HEK293 (cell line): ENCODE data around the gene TNFRSF11A.

Experiments
- CTCF ChIP-seq: fragments of 450-650 bp; formaldehyde crosslinking; IDR thresholded peaks from 2 replicates; pipeline ENCODE4 v1.5.1; 2016; ENCODE audit warnings: missing biosample characterization, missing genetic modification characterization
- RBAK ChIP-seq: fragments of 450-650 bp; formaldehyde crosslinking; IDR thresholded peaks from 2 replicates; pipeline ENCODE4 v1.5.1; 2016; ENCODE audit warnings: missing biosample characterization, missing genetic modification characterization
- ZNF544 ChIP-seq: fragments of 450-650 bp; formaldehyde crosslinking; IDR thresholded peaks from 2 replicates; pipeline ENCODE4 v1.5.0; 2017; ENCODE audit warnings: missing biosample characterization, missing genetic modification characterization

- TF ChIP-seq ZNF544 (tag by site-specific recombination), result no peak
- TF ChIP-seq CTCF (tag by site-specific recombination), result no peak
- no peak for TF ChIP-seq RBAK
Measured at GRCh38 chr18:62321201-62321600, 3.9 kb upstream of the TNFRSF11A start.
